Measurements from ENCODE around the gene COL15A1.
"Not testable (repeated sequence)": the region's sequence is repeated elsewhere in the genome, so short reads cannot be mapped to it uniquely, and the experiment has no call there.

Gene COL15A1

DNA sequence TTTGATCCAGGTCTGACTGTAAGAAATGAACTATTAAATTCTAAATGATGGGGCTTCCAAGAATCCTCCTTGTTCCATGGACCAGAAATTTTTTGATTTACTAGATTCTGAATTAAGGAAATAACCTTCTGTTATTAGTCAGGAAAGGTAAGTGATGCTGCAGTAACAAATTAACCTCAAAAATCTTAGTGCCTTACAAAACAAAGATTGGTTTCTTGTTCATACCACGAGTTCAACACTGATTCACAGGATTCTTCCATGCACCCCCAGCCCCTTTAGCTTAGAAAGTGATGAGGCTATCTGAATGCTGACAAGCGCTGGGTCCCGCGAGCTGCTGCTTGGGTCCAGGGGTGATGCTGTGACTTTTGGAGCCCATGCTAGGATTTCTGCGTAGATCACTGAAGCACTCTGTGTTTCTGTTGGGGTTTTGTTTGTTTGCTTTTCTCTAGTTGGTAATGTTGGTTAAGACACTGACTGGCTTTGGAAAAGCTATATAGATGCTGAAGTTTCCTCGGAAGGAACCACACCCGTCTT is 52.3 kb downstream of the COL15A1 start:
- no peak for DNase-seq

GRCh38 chr9:98997604-98998003 is 53.9 kb downstream of the COL15A1 start:
- DNase-seq: no peak

- DNase-seq: no peak
Measured at GRCh38 chr9:98998441-98999151, 54.9 kb downstream of the COL15A1 start.

DNA sequence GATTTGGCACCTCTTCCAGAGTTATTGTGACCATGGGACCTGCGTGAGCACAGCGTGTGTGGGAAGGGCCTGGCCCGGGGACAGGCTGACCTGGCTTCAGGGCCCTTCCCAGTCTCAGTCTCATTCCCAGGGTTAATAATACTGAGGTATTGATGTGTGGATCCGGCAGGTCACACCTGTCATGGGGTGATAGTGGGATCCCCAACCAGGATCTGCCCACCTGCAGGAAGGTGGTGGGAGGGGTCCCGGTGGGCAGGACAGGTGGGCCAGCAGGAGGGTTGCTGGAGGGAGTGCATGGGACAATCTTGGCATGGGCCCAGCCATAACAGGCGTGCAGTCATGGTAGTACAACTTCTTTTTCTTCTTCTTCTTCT is 55.4 kb downstream of the COL15A1 start:
- DNase-seq: no peak

GRCh38 chr9:99000476-99001395 is 57.0 kb downstream of the COL15A1 start:
- no peak for DNase-seq

DNA sequence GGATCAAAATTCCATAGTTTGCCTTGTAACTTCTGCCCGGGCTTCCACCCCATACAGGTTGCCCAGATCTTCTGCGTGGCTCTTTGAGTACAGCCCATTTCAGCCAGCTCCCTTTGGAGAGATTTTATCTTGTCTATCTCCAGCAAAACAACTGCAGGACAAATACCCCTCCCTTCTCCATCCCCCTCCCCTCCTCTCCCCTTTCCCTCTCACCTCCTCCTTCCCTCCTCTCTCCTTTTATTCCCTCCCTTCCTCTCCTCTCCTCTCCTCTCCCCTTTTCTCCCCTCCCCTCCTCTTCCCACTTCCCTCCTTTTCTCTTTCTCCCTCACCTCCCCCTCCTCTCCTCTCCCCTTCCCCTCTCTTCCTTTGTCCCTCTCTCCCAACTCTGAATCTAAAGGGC is 58.2 kb downstream of the COL15A1 start:
- no peak for DNase-seq

- DNase-seq: no peak
Measured at GRCh38 chr9:99002706-99003105, 59.0 kb downstream of the COL15A1 start.

- no peak for DNase-seq
Measured at GRCh38 chr9:99003308-99003707, 59.6 kb downstream of the COL15A1 start.

DNA sequence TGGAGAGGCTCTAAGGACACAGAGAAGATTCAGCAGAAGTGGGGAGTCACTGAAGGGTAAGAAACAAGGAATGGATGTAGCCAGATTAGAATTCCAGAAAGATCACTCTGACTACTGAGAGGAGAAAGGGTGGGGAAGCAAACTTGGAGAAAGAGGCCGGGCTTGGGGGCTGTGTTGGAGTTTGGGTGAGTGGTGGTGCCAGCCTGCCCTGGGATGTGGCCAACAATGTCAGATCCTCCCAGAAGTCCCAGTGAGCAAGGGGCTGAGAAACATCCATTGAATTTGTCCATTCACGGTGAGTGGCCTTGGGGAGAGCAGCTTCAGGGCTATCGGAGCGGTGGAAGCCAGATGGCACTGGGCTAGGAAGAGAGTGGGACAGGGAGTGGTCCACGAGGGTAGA is 60.4 kb downstream of the COL15A1 start:
- no peak for DNase-seq

- DNase-seq: no peak
Measured at GRCh38 chr9:99004717-99005460, 61.2 kb downstream of the COL15A1 start.

- no peak for DNase-seq
Measured at GRCh38 chr9:99005651-99006050, 61.9 kb downstream of the COL15A1 start.

GRCh38 chr9:99006511-99006910 is 62.8 kb downstream of the COL15A1 start:
- DNase-seq: no peak

DNA sequence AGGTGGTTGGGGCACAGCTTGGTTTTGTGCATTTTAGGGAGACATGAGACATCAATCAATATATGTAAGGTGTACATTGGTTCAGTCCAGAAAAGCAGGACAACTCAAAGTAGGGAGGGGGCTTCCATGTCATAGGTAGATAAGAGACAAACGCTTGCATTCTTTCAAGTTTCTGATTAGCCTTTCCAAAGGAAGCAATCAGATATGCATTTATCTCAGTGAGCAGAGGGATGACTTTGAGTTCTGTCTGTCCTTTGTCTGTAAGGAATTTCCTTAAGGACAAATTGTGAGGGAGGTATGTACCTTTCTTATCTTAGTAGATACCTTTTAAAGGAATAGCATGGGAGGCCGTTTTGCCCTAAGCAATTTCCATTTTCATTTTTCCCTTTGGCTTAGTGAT is 63.3 kb downstream of the COL15A1 start:
- DNase-seq: no peak

DNA sequence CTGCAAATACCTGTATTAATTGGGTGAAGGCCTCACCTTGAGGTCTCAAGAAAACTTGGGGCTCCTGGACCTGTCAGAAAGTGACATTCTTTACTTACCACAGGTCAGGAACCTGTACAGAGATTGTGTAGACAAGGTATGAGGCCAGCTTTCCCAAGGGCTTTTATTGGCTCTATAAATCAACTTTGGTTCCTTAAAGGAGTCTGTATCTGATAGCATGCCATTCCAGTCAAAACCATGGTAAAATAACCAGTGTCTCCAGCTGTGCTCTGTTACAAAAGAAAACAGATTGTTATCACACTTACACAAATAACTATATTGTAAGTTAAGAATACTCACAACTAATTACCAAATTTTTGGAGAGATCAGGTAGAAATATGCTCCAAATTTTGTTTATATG is 64.5 kb downstream of the COL15A1 start:
- DNase-seq: no peak

GRCh38 chr9:99010393-99010792 is 66.7 kb downstream of the COL15A1 start:
- DNase-seq: not testable (repeated sequence)

- DNase-seq: no peak
Measured at GRCh38 chr9:99011161-99011709, 67.5 kb downstream of the COL15A1 start.

GRCh38 chr9:99012957-99013512 is 69.3 kb downstream of the COL15A1 start:
- DNase-seq: no peak

GRCh38 chr9:99013550-99013949 is 69.8 kb downstream of the COL15A1 start:
- DNase-seq: no peak

DNA sequence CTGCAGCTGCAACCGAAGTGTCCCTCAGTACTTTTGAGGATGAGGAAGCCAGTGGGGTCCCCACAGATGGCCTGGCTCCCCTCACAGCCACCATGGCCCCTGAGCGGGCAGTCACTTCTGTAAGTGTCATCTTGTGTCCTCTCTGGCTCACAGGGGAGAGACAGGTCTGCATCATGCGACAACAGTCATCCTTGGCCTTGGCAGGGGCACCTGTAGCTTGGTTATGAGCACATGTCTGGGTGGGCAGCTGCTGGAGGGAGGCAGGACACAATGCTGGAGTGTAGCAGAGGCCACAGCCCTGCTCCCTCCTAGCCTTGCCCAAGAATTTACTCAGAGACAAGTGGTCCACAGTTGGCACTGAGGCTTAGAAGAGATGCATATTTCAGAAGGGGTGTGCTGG is 71.7 kb downstream of the COL15A1 start:
- no peak for DNase-seq

GRCh38 chr9:99015890-99016289 is 72.2 kb downstream of the COL15A1 start:
- no peak for DNase-seq

DNA sequence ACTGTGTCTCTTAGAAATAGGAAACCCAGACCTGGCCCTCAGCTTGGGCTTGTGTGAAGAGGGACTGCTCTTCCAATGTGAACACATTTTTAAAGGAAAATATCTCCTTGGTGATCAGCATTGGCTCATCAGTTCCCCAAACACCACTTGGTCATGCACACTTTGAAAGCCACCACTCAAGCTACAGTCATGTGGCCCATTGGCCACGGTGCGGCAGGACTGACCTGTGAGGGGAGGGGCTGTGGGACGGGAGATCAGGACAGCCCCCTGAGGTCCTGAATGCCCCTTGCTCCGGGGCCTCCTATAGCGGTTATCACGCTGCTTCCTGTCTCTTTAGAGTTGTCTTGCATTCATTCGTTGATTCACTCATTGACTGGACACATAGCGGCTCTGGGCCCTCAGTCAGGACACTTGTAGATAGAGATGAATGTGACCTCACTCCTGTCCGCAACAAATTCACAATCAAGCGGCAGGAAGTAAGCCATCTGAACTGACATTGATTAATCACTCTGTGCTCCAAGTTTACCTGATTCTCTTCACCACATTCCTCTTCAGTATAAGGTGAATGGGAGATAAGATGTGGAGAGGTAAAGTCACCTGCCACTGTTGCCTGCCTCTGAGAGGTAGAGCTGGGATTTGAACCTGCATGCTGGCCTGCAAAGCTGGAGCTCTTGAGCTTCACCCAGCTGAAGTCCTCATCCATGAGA is 73.1 kb downstream of the COL15A1 start:
- no peak for DNase-seq

- DNase-seq: no peak
Measured at GRCh38 chr9:99018653-99019052, 74.9 kb downstream of the COL15A1 start.
